HG03097 (cell line): ENCODE data around the gene ADSS1.

Experiments
- ATAC-seq: cut with Tn5 transposase; IDR thresholded peaks from one replicate; pipeline ENCODE4 v1.9.1; 2021; ENCODE audit not compliant: unreplicated experiment, low FRiP score

Gene ADSS1

GRCh38 chr14:104731320-104732294, 7.6 kb downstream of the ADSS1 start:
- ATAC-seq, result no peak

- no peak for ATAC-seq
These were observed 8.4 kb downstream of the ADSS1 start for GRCh38 chr14:104732355-104732804.

- no peak for ATAC-seq
These were observed 9.1 kb downstream of the ADSS1 start for GRCh38 chr14:104732931-104733681.

GRCh38 chr14:104734051-104734587, 10.1 kb downstream of the ADSS1 start:
- no peak for ATAC-seq

GRCh38 chr14:104734601-104734990, 10.6 kb downstream of the ADSS1 start:
- ATAC-seq, result no peak

- ATAC-seq, result no peak
These were observed 11.2 kb downstream of the ADSS1 start for GRCh38 chr14:104734991-104735779.

- no peak for ATAC-seq
These were observed 12.0 kb downstream of the ADSS1 start for GRCh38 chr14:104735830-104736642.

- no peak for ATAC-seq
These were observed 14.5 kb downstream of the ADSS1 start for GRCh38 chr14:104738375-104739019.

GRCh38 chr14:104739026-104739425, 15.0 kb downstream of the ADSS1 start:
- no peak for ATAC-seq

GRCh38 chr14:104739546-104740516, 15.8 kb downstream of the ADSS1 start:
- no peak for ATAC-seq

GRCh38 chr14:104741108-104741802, 17.2 kb downstream of the ADSS1 start:
- no peak for ATAC-seq

GRCh38 chr14:104741803-104742251, 17.8 kb downstream of the ADSS1 start:
- ATAC-seq, result no peak

GRCh38 chr14:104742586-104743455, 18.8 kb downstream of the ADSS1 start:
- no peak for ATAC-seq

GRCh38 chr14:104743461-104744380, 19.7 kb downstream of the ADSS1 start:
- no peak for ATAC-seq

GRCh38 chr14:104744484-104744883, 20.5 kb downstream of the ADSS1 start:
- no peak for ATAC-seq
